NCI-H526 treated with DMSO at 0.1 percent for 48 hours (cell line): ENCODE measurements around the gene ST7.
"Not testable (repeated sequence)": the region's sequence is repeated elsewhere in the genome, so short reads cannot be mapped to it uniquely, and the experiment has no call there.

Experiments used
- DNase-seq: peaks from one replicate; lab custom pipeline; 2025; lab: John Stamatoyannopoulos, UW

The ST7 gene

GRCh38 chr7:117009705-117010361 lies 56.5 kb downstream of the ST7 start:
- no peak for DNase-seq

- no peak for DNase-seq
Observed at GRCh38 chr7:117010375-117011133, 57.3 kb downstream of the ST7 start.

GRCh38 chr7:117011419-117012260 lies 58.3 kb downstream of the ST7 start:
- DNase-seq: no peak

GRCh38 chr7:117012284-117012683 lies 59.0 kb downstream of the ST7 start:
- no peak for DNase-seq

GRCh38 chr7:117012696-117013095 lies 59.4 kb downstream of the ST7 start:
- DNase-seq: no peak

- DNase-seq: no peak
Observed at GRCh38 chr7:117014099-117014656, 60.9 kb downstream of the ST7 start.

- DNase-seq: peak; percentile 44
Observed at GRCh38 chr7:117014673-117015133, 61.4 kb downstream of the ST7 start.

- DNase-seq: no peak
Observed at GRCh38 chr7:117015258-117016184, 62.2 kb downstream of the ST7 start.

GRCh38 chr7:117017017-117017451 lies 63.7 kb downstream of the ST7 start:
- no peak for DNase-seq

- no peak for DNase-seq
Observed at GRCh38 chr7:117017702-117018266, 64.5 kb downstream of the ST7 start.

GRCh38 chr7:117018713-117019112 lies 65.4 kb downstream of the ST7 start:
- no peak for DNase-seq

- DNase-seq: no peak
Observed at GRCh38 chr7:117019287-117019686, 66.0 kb downstream of the ST7 start.

GRCh38 chr7:117019786-117020590 lies 66.7 kb downstream of the ST7 start:
- peak; percentile 83 for DNase-seq

- no peak for DNase-seq
Observed at GRCh38 chr7:117020591-117020973, 67.3 kb downstream of the ST7 start.

GRCh38 chr7:117021366-117021765 lies 68.1 kb downstream of the ST7 start:
- DNase-seq: no peak

- no peak for DNase-seq
Observed at GRCh38 chr7:117021986-117022385, 68.7 kb downstream of the ST7 start.

GRCh38 chr7:117023325-117023854 lies 70.1 kb downstream of the ST7 start:
- no peak for DNase-seq

GRCh38 chr7:117024811-117025210 lies 71.5 kb downstream of the ST7 start:
- DNase-seq: no peak

- DNase-seq: no peak
Observed at GRCh38 chr7:117025891-117026290, 72.6 kb downstream of the ST7 start.

- not testable (repeated sequence) for DNase-seq
Observed at GRCh38 chr7:117030346-117030745, 77.0 kb downstream of the ST7 start.
